HG02610 (cell line): ENCODE measurements around the gene TRMO.

Experiments
- ATAC-seq: cut with Tn5 transposase; IDR thresholded peaks from one replicate; pipeline ENCODE4 v1.9.1; 2021; ENCODE audit warnings: mild to moderate bottlenecking, moderate library complexity; ENCODE audit not compliant: unreplicated experiment

TRMO gene

DNA sequence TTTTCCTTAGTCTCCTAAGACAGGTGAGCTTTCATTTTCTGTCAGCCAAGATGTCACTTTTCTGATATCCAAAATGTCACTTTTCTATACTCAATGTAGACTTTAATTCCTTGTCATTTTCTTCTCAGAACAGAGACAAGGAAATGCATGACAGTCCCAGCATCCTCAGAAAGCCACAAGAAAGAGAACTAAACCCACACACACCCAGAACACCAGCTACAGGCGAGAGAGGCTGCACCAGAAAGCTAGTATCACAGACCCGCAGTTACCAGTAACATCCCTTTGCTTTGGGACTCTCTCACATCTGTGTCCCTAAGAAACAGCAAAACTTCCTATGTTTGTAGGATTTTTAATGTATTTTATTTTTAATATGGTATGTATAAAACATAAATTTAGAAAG, 17.1 kb downstream of the TRMO start:
- no peak for ATAC-seq

- ATAC-seq, result no peak
These were observed 17.6 kb downstream of the TRMO start for GRCh38 chr9:97904725-97905124.

- no peak for ATAC-seq
These were observed 19.1 kb downstream of the TRMO start for GRCh38 chr9:97903177-97903576.

DNA sequence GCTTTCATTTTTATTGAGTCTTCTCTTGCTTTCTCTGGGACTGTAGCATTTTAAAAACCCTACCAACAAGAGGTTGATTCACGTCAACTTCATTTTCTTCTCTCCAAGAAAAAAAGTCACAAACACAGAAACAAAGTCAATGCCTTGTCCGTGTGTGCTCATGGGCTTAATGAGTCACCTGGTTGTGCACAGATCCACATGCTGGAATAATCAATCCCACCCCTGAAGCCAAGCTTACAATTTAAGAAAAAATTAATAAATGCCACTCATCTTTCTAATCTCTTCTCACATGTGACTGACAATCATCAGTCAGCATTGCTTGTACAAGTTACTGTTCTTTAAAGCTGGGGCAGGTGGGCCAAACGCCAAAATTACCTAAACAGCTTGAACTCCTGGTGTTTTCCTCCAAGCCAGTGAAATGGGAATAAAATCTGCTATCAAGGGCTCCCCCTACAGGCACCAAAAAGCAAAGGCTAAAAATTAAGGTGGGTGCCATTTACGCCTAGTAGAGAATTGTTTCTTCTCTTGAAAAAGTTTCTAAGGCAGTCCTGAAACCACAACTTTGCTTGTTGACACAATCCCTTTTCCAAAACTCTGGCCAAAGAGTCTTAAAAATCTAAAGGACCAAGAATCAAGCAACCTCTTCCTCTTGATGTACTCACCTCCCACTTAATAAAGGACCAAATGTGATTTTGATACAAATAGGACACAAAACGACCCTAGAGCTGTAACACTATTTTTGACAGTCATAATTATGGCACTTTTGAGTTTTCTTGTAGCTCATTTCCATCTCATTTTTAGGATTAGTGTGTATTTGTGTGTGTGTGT, 21.3 kb downstream of the TRMO start:
- ATAC-seq, result no peak

DNA sequence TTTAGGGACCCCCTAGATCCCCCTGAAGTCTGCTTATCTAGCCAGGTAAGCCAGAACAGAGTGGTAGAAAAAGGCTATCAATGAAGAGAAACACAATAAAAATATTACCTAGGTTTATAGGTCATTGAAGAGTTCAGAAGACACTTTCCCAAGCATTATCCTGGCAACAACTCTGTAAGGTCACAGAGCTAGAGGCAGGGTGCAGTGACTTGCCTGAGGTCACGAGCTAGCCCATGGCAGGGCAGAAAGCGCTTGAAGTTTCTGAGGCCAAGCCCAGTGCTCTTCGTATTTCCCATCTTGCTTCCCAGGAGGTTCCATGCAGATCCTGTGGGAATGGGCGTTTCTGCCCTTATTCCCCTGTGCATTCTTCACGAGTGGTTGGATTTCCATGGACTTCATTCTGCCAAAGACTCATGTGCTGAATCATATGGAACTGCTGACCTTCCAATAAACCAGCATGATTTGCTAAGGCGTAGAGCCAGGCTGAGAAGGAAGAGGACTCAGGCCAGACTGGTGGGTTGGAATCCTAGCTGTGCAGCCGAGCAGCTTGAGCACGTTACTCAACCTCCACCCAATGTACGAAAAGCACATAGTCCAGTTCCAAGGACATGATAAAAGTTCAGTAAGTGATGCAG, 22.1 kb downstream of the TRMO start:
- no peak for ATAC-seq

- no peak for ATAC-seq
These were observed 26.5 kb downstream of the TRMO start for GRCh38 chr9:97895695-97896332.

DNA sequence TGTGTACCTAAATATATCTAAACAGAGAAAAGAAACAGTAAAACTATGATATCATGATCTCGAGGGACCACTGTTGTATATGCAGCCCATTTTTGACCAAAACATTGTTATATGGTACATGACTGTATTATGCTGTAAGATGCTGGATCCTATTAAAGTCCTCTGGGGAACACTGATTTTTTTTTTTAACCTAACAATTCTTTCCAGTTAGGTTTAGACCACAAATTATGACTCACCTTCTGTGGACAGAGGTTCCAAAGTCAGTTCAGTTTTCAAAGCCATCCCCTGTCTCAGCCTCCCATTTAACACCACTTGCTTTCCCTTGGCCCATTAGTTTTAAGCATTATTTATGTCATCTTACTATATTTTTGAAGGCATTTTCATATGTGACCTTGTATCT, 27.1 kb downstream of the TRMO start:
- no peak for ATAC-seq

DNA sequence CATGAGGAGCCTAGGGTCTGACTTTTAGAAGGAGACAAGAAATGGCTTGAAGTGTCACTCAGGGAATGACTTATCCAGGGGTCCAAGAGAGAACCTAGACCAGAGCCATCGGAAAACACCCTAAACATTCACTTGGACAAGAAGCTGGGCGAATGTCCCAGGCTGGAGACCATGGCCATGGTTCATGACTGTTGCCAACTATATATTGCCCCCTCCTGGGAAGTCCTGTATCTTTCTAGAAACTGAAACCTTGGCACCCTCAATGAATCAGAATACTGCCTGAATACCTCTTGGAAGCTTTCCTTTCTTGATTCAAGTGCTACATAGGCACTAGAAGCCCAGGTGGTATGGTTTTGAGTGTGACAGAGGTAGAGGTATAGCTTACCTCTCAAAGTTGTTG, 29.9 kb downstream of the TRMO start:
- ATAC-seq, result no peak

DNA sequence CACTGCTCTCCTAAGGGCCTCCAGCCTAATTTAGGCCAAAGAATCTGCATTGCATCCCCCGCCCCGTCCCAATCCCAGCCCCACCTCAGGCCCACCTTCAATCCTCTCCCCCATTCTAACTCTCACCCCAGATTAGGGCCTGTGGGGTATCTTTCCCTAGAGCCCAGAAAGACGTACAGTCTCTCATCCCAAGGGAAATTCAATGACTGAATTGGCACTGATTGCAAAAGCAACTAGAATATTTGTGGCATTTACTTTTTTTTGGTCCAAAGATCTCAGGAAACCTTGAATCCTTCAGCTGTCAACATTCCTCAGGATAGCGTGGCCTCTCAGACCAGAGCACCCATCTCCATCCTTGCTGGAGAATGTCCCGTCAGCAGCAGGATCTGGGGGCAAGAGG, 30.6 kb downstream of the TRMO start:
- no peak for ATAC-seq

DNA sequence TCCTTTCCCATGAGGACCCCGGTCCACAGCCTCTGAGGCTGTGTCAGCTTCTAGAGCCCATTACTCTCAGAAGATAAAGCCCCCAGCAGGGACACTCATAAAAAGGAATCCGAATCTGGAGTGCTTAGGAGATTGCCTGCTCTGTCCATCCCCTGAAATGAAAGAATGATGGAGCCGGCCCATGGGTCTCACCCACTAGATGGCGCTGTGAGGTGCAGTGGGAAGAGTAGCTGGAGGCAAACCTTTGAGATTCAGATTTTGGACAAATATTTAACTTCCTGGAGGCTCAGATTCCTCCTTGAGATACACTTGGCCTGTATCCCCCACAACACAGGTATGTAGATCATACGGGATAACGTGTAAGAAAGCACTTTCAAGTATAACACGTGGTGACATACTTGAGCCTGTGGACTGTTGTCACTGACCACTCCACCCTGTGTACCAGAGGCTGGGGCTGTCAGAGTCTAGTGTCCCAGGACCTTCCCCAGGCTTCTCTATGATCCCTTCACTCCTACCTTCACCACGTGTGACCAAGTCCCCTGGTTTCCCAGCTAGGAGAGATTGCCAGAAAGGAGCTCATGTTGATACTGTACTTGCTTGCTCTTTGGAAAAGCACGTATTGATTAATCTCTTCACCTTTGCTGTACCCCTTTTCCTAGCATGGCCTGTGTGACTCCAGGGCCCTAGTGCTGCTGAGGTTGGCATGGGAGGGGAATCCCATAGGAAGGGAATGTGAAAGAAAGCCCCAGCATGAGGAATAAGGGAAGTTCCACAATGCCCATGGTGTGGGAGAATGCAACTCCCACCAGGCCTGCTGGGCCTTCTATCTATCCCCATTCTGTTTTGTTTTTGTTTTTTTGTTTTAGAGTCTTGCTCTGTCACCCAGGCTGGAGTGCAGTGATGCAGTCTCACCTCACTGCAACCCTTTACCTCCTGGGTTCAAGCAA, 32.1 kb downstream of the TRMO start:
- no peak for ATAC-seq

DNA sequence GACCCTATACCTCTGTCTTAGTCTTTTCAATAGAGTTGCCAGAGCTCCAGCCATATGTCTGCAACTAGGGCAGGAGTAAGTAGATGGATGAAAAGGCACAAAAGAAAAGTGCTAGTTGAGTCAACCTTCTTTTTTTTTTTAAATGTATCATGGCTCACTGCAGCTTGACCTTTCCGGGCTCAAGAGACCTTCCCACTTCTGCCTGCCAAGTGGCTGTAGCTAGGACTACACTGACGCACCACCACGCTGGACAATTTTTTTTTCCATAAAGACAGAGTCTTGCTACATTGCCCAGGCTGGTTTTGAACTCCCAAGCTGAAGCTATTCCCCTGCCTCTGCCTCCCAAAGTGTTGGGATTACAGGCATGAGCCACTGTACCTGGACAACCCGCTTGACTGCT, 42.0 kb downstream of the TRMO start:
- ATAC-seq, result no peak

GRCh38 chr9:97876061-97876460, 46.2 kb downstream of the TRMO start:
- no peak for ATAC-seq

- no peak for ATAC-seq
These were observed 47.2 kb downstream of the TRMO start for GRCh38 chr9:97875111-97875510.

GRCh38 chr9:97874624-97875023, 47.7 kb downstream of the TRMO start:
- ATAC-seq, result no peak

DNA sequence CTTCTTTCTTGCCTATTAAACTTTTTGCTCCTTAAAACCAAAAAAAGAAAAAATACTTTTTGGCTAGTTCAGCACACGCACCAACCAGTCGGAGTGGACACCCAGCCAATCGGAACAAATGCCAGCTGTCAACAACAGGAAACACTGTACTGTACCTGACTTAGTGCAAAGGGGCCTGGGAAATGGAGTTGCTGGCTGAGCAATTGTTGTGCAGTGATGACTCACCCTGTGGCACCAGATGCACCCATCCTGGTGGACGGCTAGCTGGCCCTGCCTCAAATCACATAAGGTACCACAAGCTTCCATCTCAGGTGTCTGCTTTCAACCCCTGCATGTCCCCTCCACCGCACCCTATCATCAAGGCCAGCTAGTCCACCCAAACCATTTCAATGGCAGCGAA, 48.4 kb downstream of the TRMO start:
- no peak for ATAC-seq

- ATAC-seq, result no peak
These were observed 48.9 kb downstream of the TRMO start for GRCh38 chr9:97873425-97873824.

DNA sequence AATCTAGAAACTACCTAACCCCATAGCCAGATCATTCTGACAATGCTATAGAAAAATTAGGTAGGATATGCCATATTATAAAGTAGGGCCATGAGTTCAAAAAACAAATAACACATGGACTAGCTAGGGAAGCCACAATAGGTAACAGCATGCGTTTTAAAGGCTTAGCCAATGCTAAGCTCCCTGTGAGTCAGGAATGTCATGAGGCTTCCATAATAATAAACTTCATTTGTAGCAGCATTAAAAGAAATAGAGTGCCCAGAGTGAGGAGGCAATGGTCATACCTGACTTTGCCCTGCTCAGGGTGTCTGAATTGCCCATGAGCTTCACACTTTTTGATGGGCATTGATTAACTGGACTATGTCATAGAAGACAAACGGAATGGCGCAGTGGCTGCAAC, 53.4 kb downstream of the TRMO start:
- ATAC-seq, result no peak

DNA sequence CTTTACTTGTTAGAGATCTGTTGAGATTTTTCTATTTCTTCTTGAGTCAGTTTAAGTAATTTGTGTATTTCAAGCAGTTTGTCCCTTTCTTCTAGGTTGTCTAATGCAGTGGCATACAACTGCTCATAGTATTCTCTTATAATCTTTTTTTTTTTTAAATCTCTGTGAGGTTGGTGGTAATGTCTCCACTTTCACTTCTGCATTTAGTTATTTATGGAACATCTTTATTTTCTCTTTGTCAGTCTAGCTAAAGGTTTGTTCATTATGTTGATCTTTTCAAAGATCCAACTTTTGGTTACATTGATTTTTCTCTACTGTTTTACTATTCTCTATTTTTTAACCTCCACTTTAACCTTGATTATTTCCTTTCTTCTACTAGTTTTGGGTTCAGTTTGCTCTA, 55.5 kb downstream of the TRMO start:
- no peak for ATAC-seq

DNA sequence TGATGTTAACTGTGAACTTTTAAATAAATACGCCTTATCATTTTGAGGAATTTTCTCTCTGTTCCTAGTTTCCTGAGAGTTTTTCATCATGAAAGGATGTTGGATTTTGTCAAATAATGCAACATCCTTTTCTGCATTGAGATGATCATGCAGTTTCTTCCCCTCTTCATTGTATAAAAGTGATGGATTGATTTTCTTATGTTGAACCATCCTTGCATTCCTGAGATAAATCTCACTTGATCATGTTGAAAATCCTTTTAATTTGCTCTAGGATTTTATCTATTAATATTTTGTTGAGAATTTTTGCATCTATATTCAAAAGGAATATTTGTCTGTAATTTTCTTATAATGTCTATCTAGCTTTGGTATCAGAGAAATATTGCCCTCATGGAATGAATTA, 56.0 kb downstream of the TRMO start:
- ATAC-seq, result no peak

DNA sequence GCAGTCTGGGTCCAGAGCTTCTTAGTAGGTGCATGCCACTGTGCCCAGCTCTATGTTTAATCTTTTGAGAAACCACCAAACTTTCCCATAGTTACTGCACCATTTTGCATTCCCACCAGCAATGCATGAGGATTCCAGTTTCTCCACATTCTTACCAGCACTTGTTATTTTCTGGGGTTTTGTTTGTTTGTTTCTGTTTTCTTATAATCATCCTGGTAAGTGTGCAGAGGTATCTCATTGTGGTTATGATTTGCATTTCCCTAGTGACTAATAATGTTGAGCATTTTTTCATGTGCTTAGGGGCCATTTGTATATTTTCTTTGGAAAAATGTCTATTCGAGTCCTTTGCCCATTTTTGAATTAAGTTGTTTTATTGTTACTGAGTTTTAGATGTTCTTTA, 57.9 kb downstream of the TRMO start:
- ATAC-seq, result no peak

- ATAC-seq, result no peak
These were observed 59.0 kb downstream of the TRMO start for GRCh38 chr9:97863314-97863713.
